ENCODE data around the gene SSBP4.

SSBP4 gene

DNA sequence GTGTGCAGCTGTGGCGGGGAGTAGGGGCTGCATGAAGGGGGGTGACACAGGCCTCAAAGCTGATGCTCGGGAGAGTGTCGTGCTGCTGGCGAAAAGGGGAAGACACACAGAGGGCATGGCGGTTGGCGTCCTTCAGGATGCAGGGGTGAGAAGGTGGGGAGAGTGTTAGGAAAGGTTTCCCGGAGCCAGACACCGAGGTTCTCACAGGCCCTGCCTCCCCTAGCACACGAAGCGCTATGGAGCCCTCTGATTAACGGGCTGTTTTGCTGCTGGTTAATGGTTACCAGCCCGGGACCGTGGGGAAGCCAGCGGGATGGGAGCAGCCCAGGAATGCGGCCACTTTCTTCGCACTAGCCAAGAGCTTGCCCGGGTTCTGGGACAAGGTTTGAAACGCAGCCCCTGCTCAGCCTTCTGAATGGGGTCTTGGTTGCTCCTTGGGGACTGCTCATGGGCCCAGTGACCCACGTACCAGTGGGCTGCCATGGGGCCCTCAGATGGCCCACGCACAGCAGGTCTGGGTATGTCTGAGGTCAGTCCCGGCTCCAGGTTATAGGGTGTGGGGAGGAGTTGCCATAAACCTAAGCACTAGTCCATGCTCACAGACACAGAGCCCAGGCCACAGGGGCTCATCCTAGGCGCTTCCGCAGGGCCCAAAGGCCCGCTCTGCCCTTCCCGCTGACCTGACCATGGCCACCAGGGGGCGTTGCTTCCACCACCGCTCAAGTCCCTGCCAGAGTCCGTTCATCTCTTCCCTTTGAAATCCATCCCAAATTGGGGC, 50.1 kb downstream of the SSBP4 start:
- peak; percentile 53 for DNase-seq (ENCODE audit: low spot score)

DNA sequence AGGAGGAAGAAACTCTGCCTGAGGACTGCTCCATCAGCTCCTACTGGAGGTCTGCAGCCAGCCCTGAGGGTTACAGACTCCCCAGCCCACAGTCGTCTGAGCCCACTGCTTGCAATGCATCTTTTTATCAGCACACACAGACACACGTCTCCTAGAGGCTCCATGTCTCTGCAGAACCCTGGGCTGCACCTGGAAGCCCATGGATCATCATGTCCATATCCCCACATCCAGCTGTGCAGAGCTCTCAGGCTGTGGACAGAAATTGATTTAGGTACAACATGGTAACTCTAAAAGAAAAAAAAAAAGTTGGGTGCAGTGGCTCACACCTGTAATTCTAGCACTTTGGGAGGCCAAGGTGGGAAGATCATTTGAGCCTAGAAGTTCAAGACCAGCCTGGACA, 51.6 kb downstream of the SSBP4 start:
- DNase-seq (ENCODE audit: low spot score): no peak

DNA sequence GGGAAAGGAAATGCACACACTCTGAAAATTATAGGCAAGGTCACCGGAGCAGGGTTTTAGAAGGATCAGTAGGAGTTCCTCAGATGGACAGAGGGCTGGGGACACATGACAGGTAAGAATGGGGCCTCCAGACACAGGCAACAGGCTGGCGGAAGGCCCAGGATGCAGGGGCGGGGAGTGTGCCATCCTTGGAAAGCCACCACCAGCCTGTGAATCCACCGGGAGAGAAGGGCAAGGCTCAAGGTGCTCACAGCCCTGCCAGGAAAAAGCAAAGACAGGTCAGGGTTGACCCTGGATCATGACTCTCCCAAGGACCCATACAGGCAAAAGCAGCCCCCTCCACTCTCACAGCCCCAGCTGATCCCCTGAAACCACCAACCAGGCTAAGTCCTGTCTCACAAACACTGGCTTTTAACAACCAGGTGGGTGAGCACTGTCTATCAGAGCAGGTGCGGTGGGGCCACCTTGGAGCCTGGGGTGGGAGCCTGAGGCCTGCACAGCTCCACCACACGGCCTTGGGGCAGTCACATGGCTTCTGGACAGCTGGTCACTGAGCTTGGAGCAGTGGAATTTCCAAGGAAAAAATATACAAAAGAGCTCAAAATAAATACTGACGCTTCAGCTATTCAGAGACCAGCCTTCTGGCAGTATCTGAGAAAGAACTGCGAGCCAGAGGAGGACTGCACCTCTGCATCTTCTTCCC, 54.0 kb downstream of the SSBP4 start:
- DNase-seq (ENCODE audit: low spot score): no peak

DNA sequence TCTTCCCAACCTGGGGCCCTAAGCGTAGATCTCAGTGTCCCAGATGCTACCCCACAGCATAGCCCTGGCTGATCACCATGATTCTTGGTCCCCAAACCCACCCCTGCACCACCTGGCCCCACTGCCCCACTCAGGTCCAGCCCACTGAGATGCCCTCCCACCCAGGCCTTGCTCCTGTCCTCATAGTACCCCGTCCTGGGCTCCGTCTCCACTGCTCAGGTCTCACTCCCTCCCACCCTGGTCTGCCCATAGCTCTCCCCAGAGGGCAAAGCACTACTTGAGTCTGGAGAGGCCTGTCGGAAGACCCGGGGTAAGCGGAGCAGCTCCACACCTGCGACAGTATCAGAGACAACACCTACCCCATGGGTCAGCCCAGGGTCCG, 54.5 kb downstream of the SSBP4 start:
- DNase-seq (ENCODE audit: low spot score): no peak

DNA sequence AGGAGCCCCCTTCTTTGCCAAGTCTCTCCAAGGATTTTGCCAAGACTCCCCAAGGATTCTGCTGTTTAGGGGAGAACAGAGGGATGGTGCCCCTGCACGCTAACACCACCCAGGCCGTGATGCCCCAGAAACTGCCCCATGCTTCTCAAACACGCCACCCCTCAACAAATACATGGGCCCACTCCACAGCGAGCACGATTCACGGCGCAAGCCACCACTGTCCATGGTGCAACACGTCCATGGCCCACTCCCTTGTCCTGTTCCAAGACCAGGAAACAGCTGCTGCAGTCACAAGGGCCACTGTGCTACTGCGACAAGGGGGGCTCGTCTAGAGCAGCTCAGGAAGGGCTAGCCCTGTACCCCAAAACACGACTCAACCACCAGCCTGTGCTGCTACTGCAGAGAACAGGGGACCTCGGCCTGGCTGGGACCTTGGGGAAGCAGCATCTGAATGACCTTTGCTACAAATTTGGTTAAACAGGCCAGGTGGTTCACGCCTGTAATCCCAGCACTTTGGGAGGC, 55.2 kb downstream of the SSBP4 start:
- no peak for DNase-seq (ENCODE audit: low spot score)

DNA sequence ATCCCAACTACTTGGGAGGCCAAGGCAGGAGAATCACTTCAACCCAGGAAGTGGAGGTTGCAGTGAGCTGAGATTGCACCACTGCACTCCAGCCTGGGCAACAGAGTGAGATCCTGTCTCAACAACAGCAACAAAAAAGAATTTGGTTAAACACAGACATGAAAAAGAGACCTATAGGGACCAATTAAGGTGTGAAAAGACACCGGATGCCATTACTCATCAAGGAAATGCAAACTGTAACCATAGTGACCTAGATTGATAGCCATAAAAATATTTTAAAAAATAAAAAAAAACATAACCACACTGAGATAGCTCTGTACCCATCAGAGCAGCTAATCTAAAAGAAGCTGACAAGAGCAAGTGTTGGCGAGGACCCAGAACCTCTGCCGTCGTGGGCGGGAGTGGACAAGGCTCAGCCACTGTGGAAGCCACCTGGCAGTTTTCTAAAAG, 55.8 kb downstream of the SSBP4 start:
- no peak for DNase-seq (ENCODE audit: low spot score)

DNA sequence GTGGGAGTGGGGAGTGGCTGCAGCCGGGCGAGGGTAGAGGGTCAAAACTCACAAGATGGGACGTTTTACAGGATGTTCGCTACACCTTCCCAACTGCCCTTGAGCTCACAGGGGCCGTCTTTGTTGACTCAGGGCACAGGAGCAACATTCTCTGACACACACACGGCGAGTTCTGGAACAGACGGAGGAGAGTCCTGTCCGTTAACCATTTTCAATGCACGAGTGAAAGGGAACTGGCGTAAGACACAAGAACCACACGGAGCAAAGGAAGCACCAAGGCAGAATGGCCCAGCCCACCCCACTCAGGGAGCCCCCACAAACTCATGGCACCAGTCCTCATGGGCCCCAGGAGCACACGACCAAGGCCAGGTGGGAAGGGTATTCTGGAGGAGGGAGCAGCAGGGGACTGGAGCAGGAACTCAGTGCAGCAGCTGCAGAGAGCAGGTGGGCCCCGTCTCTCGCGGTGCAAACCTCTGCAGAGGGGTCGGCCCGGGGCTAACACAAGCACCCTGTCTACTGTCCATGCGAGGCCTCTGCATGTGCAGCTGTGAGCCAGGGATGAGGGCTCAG, 56.6 kb downstream of the SSBP4 start:
- DNase-seq (ENCODE audit: low spot score): no peak

DNA sequence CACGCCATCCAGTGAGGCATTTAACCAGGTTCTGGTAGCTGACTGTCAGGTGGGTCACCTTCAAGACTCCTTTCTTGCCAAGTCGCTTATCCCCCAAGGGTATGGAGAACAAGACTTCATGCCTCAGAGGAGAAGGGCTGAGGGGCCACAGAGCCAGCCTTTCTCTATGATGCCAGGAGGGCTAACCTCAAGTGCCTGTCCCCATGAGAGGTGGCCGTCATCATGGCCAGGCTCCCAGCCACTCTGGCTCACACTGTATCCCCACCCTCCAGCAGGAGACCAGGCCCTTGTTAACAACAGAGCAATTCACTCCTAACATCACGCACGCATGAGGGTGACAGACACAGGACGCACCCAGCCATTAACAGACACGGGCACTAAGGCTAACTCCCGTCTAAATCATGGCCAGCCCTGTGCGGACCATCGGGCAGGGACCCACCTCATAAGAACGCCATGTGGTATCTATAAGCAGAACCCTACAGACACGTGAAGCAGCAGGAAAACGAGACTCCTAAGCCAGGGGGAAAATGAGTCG, 57.4 kb downstream of the SSBP4 start:
- DNase-seq (ENCODE audit: low spot score): no peak

DNA sequence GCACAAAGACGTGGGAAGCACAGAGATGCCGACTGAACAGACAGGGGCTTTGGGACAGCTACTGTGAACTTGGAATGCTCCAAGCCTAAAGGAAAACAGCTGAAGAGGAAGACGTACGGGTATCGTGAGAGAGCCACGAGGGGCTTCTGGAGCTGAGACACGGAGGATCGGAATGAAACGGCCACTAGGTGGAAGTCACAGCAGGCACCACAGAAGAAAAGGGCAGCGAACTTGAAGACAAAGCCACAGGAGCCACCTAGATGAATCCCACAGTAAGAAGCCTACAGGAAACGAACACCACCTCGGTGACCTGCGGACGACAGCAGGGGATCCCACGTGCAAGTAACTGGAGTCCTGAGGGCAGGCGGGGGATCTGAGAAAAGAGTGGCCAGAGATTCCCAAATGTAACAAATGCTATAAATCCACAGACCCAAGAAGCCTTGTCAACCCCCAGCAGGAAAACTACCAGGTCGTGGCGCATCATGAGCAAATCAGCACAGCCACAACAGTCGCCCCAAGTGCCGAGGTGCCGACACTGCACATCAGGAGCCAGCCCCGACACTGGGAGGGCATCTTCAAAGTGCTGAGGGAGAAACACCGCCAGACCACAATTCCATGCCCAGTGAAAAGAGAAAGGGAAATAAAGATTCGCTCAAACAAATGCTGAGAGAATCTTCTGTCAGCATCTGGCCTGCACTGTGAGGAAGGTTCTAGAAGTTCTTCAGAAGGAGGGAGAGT, 58.0 kb downstream of the SSBP4 start:
- no peak for DNase-seq (ENCODE audit: low spot score)

DNA sequence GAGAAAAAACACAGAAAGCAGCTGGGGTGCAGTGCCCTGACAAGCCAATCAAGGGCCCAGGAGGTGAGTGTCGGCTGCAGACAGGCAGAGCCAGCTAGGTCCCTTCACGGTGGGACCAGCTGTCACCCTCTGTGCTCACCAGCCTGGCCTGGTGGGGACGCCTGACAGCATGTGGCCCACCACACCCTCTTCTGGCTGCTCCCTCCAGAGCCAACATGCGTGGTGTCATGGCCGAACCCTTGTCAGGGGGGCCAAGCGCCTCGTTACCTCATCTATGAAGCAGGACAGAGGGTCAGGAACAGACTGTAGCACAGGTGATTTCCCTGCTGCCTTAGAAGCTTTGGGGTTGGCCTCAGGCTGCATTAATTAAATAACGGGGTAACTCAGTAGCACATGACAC, 58.8 kb downstream of the SSBP4 start:
- DNase-seq (ENCODE audit: low spot score): no peak

DNA sequence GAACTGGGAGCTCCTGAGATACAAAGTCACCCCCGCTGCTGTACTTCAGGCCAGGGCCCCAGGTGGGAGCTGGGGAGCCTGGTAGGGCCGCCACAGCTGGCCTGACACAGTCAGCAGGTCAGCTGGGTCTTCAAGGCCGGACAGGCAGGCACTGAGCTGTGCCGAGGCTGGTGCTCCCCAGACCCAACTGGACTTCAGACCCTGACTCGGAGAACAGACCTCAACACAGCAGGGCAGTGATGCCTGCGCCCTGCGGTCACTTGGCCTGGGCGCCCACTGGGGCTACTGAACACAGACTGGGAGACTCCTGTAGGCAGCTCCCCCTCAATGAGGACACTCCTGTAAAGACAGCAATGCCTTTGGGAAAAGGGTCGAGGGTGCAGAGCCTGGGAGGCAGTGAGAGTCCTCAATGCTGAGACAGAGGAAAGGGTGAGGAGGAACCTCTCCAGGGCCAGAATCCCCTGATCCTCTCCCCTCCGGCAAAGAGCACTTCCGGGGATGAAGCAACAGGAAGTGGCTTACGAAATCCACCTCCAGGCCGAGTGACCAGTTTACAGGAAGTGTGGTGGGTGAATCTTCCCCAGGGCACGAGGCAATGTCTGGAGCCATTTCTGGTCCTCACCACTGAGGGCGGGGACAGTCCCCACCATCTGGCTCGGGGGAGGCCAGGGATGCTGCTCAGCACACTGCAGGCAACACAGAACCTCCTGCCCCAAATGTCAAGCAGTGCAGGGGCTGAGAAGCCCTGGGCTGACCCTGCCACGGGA, 59.5 kb downstream of the SSBP4 start:
- DNase-seq (ENCODE audit: low spot score): peak; percentile 74

DNA sequence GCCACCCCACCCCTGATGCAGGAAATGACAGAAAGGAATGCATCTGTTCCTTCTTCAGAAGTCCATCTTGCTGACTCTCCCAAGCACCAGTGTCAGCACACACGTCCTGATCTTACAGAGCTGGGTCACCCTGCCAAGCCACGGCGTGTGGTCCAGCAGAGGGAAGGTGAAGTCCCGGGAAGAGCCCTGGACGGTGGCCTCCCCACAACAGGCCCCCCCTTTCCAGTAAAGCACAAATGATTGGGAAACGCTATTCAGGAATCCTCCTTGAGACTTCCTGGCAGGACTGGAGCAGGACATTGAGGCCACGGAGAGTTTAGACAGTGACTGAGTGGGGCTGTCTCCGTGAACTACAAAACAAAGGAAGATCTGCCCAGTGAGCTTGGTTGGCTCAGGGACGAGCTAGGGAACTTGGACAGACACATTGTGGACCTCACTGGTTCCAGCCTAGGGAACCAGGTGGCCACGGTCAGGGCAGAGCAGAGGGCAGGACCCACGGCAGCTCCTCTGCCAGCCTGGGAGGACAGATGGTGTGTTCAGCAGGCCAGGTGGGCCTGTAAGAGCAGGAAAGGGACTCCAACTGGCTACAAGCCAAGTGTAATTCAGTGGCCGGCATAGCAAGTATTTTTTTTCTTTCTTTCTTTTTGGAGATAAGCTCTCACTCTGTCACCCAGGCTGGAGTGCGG, 61.0 kb downstream of the SSBP4 start:
- DNase-seq (ENCODE audit: low spot score): no peak

DNA sequence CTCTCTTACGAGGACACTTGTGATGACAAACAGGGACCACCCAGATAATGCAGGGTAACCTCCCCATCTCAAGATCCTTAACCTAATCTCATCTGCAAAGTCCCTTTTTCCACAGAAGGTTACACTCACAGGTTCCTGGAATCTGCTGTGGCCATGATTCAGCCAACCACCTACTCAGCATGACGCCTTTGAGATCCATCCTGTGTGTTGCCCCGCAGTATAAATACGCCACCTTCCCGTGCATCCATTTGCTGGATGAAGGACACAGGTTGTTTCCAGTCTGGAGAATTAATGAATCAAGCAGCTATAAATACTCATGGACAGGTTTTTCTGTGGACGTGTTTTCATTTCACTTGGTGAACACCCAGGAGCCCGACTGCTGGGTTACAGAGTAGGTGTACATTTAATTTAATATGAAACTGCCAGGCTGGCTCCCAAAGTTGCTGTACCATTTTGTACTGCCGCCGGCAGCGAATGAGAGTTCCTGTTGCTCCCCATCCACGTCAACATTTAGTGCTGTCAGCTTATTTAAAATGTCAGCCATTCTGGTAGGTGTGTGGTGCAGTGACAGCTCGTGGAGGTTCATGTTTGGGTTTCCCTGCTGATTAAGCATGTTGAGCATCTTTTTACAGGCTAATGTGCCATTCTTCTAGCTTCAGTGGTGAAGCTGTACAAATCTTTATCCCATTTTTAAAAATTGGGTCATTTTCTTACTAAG, 62.5 kb downstream of the SSBP4 start:
- no peak for DNase-seq (ENCODE audit: low spot score)

DNA sequence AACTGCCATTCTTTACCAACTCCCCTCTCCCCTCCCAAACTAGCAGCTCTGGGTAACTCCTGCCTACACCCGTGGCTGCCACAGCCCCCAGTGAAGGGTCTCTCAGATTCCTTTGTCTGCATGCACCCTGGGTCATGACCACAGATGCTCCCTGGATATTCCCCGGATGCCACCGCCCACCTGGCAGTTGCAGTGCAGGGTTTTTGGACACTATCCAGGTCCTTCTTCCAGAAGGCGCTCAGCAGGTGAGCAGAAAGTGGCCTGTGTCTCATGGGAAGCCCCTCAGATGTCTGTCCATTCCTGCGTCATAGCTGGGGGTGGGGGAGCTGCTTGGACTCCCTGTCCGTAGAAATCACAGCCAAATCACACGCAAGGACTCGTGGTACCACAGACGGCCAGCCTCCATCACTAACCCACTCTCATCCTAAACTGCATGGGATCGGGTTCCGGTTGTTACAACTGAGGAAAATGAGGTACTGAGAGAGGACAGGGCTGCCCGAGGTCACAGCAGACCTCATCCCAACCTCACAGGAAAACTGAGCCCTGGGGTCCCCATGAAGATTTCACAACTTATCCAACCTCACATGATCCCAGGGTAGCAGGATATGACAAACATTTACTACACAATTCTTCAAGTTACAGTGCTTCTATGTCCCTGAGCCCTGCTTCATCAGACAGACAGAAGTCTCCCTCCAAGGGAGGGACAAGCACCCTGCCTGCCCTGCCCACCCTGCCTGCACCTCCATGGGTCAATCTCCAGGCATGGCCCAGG, 64.1 kb downstream of the SSBP4 start:
- DNase-seq (ENCODE audit: low spot score): no peak

All from pons (tissue), 1 donor.